Mesenchymal stem cell (in vitro differentiated cells and primary cell): ENCODE data around the gene BCAS4.
A peak's percentile ranks its signal among the peaks of the same experiment; 100 is the strongest.

Experiments
- DNase-seq: peaks from one replicate; pipeline ENCODE4 v3.0.0-alpha.2; 2013
- H2AFZ ChIP-seq: one replicate; pipeline ENCODE4 v1.6.1; 2013; ENCODE audit warnings: low read depth, mild to moderate bottlenecking, control low read depth, inconsistent platforms, low read length, moderate library complexity
- H2AK5ac ChIP-seq: 2 replicates; pipeline ENCODE4 v1.6.1; 2013; ENCODE audit warnings: low read length, moderate library complexity, mild to moderate bottlenecking, inconsistent platforms; ENCODE audit not compliant: severe bottlenecking
- H2BK120ac ChIP-seq: one replicate; pipeline ENCODE4 v1.6.1; 2013; ENCODE audit warnings: low read depth, mild to moderate bottlenecking, inconsistent platforms, low read length, moderate library complexity
- H2BK12ac ChIP-seq, 2 experiments: one replicate each; pipeline ENCODE4 v1.6.1; 2013; ENCODE audit warnings: inconsistent platforms in 2 of 2, low read length in 2 of 2, mild to moderate bottlenecking in 2 of 2, moderate library complexity in 2 of 2, control low read depth in 1 of 2
- H2BK15ac ChIP-seq: one replicate; pipeline ENCODE4 v1.6.1; 2013; ENCODE audit warnings: mild to moderate bottlenecking, low read depth, inconsistent platforms; ENCODE audit not compliant: poor library complexity, severe bottlenecking
- H2BK5ac ChIP-seq: 2 replicates; pipeline ENCODE4 v1.6.1; 2013; ENCODE audit warnings: low read depth, mild to moderate bottlenecking, low read length, control low read depth, inconsistent platforms; ENCODE audit not compliant: poor library complexity, severe bottlenecking
- H3K14ac ChIP-seq, 2 experiments: one replicate each; pipeline ENCODE4 v1.6.1; 2013; ENCODE audit warnings: inconsistent platforms in 2 of 2, low read length in 2 of 2, control low read depth in 1 of 2, mild to moderate bottlenecking in 1 of 2, moderate library complexity in 1 of 2
- H3K18ac ChIP-seq, 2 experiments: one replicate each; pipeline ENCODE4 v1.6.1; 2013; ENCODE audit warnings: inconsistent platforms in 2 of 2, low read length in 2 of 2, control low read depth in 1 of 2, low read depth in 1 of 2, mild to moderate bottlenecking in 1 of 2
- H3K23ac ChIP-seq, 2 experiments: one replicate each; pipeline ENCODE4 v1.6.1; 2013; ENCODE audit warnings: inconsistent platforms in 2 of 2, low read length in 2 of 2, mild to moderate bottlenecking in 2 of 2, moderate library complexity in 2 of 2, control low read depth in 1 of 2
- H3K27ac ChIP-seq: 2 replicates; pipeline ENCODE4 v1.5.1; 2013; ENCODE audit warnings: mild to moderate bottlenecking, moderate library complexity, low read length, control low read depth, inconsistent platforms; ENCODE audit not compliant: poor library complexity, severe bottlenecking
- H3K27me3 ChIP-seq, 2 experiments: 2 replicates each; pipeline versions ENCODE4 v1.6.1 to v1.7.0; 2013; ENCODE audit warnings: low read length in 2 of 2, mild to moderate bottlenecking in 2 of 2, moderate library complexity in 2 of 2, control low read depth in 1 of 2, inconsistent platforms in 1 of 2; ENCODE audit not compliant: control insufficient read depth in 1 of 2, insufficient read depth in 1 of 2
- H3K36me3 ChIP-seq, 2 experiments: 2 replicates each; pipeline versions ENCODE4 v1.6.1 to v1.7.0; 2013; ENCODE audit warnings: low read length in 2 of 2, control low read depth in 1 of 2, inconsistent platforms in 1 of 2, low read depth in 1 of 2, mild to moderate bottlenecking in 1 of 2; ENCODE audit not compliant: insufficient read depth in 2 of 2, control insufficient read depth in 1 of 2
- H3K4ac ChIP-seq, 2 experiments: one replicate each; pipeline ENCODE4 v1.6.1; 2013; ENCODE audit warnings: inconsistent platforms in 2 of 2, low read length in 2 of 2, mild to moderate bottlenecking in 2 of 2, moderate library complexity in 2 of 2, control low read depth in 1 of 2, low read depth in 1 of 2
- H3K4me1 ChIP-seq: 2 replicates; pipeline ENCODE4 v1.6.1; 2013; ENCODE audit warnings: low read depth, low read length, control low read depth; ENCODE audit not compliant: control insufficient read depth, insufficient read depth
- H3K4me2 ChIP-seq: 2 replicates; pipeline ENCODE4 v1.6.1; 2013; ENCODE audit warnings: low read length, mild to moderate bottlenecking, inconsistent platforms; ENCODE audit not compliant: poor library complexity, severe bottlenecking
- H3K4me3 ChIP-seq, 2 experiments: 2 replicates each; pipeline versions ENCODE4 v1.5.1 to v1.7.0; 2013; ENCODE audit warnings: low read length in 2 of 2, mild to moderate bottlenecking in 2 of 2, control low read depth in 1 of 2, low read depth in 1 of 2; ENCODE audit not compliant: insufficient read depth in 1 of 2
- H3K79me1 ChIP-seq: replicated peaks from 2 replicates; pipeline ENCODE4 v1.6.1; 2013; ENCODE audit warnings: mild to moderate bottlenecking, control low read depth, low read length, inconsistent platforms; ENCODE audit not compliant: poor library complexity, severe bottlenecking
- H3K9ac ChIP-seq: 2 replicates; pipeline ENCODE4 v1.7.0; 2013; ENCODE audit warnings: mild to moderate bottlenecking, low read length, moderate library complexity
- H3K9me3 ChIP-seq: 2 replicates; pipeline ENCODE4 v1.7.0; 2013; ENCODE audit warnings: mild to moderate bottlenecking, low read length; ENCODE audit not compliant: control insufficient read depth
- H4K8ac ChIP-seq: one replicate; pipeline ENCODE4 v1.6.1; 2013; ENCODE audit warnings: inconsistent platforms, mild to moderate bottlenecking, low read length, moderate library complexity
- H4K91ac ChIP-seq: one replicate; pipeline ENCODE4 v1.6.1; 2013; ENCODE audit warnings: mild to moderate bottlenecking, low read length, inconsistent platforms
- WGBS: methylation state at CpG from one replicate; pipeline ENCODE4 v1.1.7; 2013; ENCODE audit warnings: mixed read lengths; 5-methylcytosine and 5-hydroxymethylcytosine counted together

The BCAS4 gene

GRCh38 chr20:50915424-50915823 is 120.6 kb downstream of the BCAS4 start:
- Histone ChIP-seq H4K8ac (no peak overlapping the region), H3K4me3 (peak overlapping the region in 1 of 2 experiments; percentile 49)

GRCh38 chr20:50916257-50916656 is 121.4 kb downstream of the BCAS4 start:
- Histone ChIP-seq H3K4me1 (peaks cover 16% of the 10 kb centered on the region), H2BK5ac (no peak overlapping the region), H3K4ac (no peak overlapping the region), H3K27ac (no peak overlapping the region), H3K36me3 (no peaks in the 10 kb centered on the region), H3K18ac (no peak overlapping the region), H4K8ac (no peak overlapping the region), H2BK120ac (no peak overlapping the region), H3K9ac (peak overlapping the region; percentile 69), H2BK15ac (no peak overlapping the region), H3K23ac (no peak overlapping the region), H2BK12ac (no peak overlapping the region), H4K91ac (no peak overlapping the region), H3K27me3 (no peaks in the 10 kb centered on the region), H3K4me2 (no peak overlapping the region), H3K79me1 (no peaks in the 10 kb centered on the region), H3K4me3 (no peak overlapping the region), H3K14ac (no peak overlapping the region), H2AK5ac (no peak overlapping the region), H3K9me3 (no peaks in the 10 kb centered on the region), H2AFZ (no peak overlapping the region)
- DNase-seq: peak; percentile 88
- WGBS: 51% methylated on average over 3 of the region's 5 CpGs

More at GRCh38 chr20:50915424-50915823, 120.6 kb downstream of the BCAS4 start:
- Histone ChIP-seq H2AK5ac (no peak overlapping the region), H2BK12ac (no peak overlapping the region), H3K4me1 (peaks cover 16% of the 10 kb centered on the region), H3K27me3 (no peaks in the 10 kb centered on the region), H3K27ac (no peak overlapping the region), H3K9ac (peak overlapping the region; percentile 69), H2AFZ (no peak overlapping the region), H2BK15ac (no peak overlapping the region), H3K9me3 (no peaks in the 10 kb centered on the region), H3K23ac (no peak overlapping the region), H4K91ac (no peak overlapping the region), H3K18ac (no peak overlapping the region), H2BK120ac (no peak overlapping the region), H3K79me1 (no peaks in the 10 kb centered on the region), H3K14ac (no peak overlapping the region), H2BK5ac (no peak overlapping the region), H3K4me2 (peak overlapping the region; percentile 14), H3K4ac (no peak overlapping the region), H3K36me3 (no peaks in the 10 kb centered on the region)
- WGBS: 56% methylated on average over 2 of the region's 3 CpGs
- DNase-seq: no peak

- WGBS: 91% methylated on average over 3 of the region's 3 CpGs
- Histone ChIP-seq H3K4ac (no peak overlapping the region), H2AK5ac (no peak overlapping the region), H4K91ac (no peak overlapping the region), H3K9me3 (no peaks in the 10 kb centered on the region), H2BK15ac (no peak overlapping the region), H3K23ac (no peak overlapping the region), H3K79me1 (no peaks in the 10 kb centered on the region), H3K18ac (no peak overlapping the region), H3K4me3 (no peak overlapping the region), H3K27me3 (no peaks in the 10 kb centered on the region), H3K27ac (no peak overlapping the region), H3K36me3 (no peaks in the 10 kb centered on the region), H3K14ac (no peak overlapping the region), H2BK12ac (no peak overlapping the region), H2BK120ac (no peak overlapping the region), H3K4me2 (no peak overlapping the region), H2BK5ac (no peak overlapping the region), H4K8ac (no peak overlapping the region), H2AFZ (no peak overlapping the region), H3K4me1 (peaks cover 16% of the 10 kb centered on the region), H3K9ac (no peak overlapping the region)
- no peak for DNase-seq
These were observed 122.1 kb downstream of the BCAS4 start for GRCh38 chr20:50916934-50917333.

- DNase-seq: no peak
- peaks cover 13% of the 10 kb centered on the region for H3K4me1 ChIP-seq
- H2BK120ac ChIP-seq: no peak overlapping the region
- H2AK5ac ChIP-seq: no peak overlapping the region
- H2AFZ ChIP-seq: no peak overlapping the region
- no peak overlapping the region for H3K18ac ChIP-seq
- no peak overlapping the region for H2BK15ac ChIP-seq
- H3K4me3 ChIP-seq: no peak overlapping the region
- no peak overlapping the region for H3K27ac ChIP-seq
- H3K27me3 ChIP-seq: no peaks in the 10 kb centered on the region
- no peak overlapping the region for H3K23ac ChIP-seq
- no peaks in the 10 kb centered on the region for H3K79me1 ChIP-seq
- H3K4ac ChIP-seq: no peak overlapping the region
- 89% methylated on average over 2 of the region's 3 CpGs for WGBS
- no peak overlapping the region for H2BK5ac ChIP-seq
- no peak overlapping the region for H4K91ac ChIP-seq
- H3K4me2 ChIP-seq: no peak overlapping the region
- H2BK12ac ChIP-seq: no peak overlapping the region
- no peaks in the 10 kb centered on the region for H3K9me3 ChIP-seq
- no peak overlapping the region for H3K14ac ChIP-seq
- no peak overlapping the region for H4K8ac ChIP-seq
- H3K9ac ChIP-seq: peak overlapping the region; percentile 59
- peaks cover under 1 to 7% of the 10 kb centered on the region in 2 experiments for H3K36me3 ChIP-seq
These were observed 123.5 kb downstream of the BCAS4 start for GRCh38 chr20:50918403-50918802.
